Progenitor cell of endocrine pancreas (in vitro differentiated cells): Measurements from ENCODE around the gene LPAR3. TPM values are rescaled to one million over a fixed set of nuclear protein-coding genes. Genes with fewer than 3 reads are reported as not detected.

Experiments used
- DNase-seq: peaks from one replicate; pipeline ENCODE4 v3.0.0; 2021; ENCODE audit warnings: low spot score; ENCODE audit not compliant: unreplicated experiment
- H3K27ac Mint-ChIP-seq: 2 replicates; pipeline ENCODE4 v1.8.0; 2021; ENCODE audit warnings: mild to moderate bottlenecking, moderate library complexity, mixed read lengths
- H3K27me3 Mint-ChIP-seq: 2 replicates; pipeline ENCODE4 v1.8.0; 2021; ENCODE audit warnings: mixed read lengths
- H3K36me3 Mint-ChIP-seq: 2 replicates; pipeline ENCODE4 v1.8.0; 2022; ENCODE audit warnings: mixed read lengths; ENCODE audit not compliant: insufficient read depth
- H3K4me1 Mint-ChIP-seq: 2 replicates; pipeline ENCODE4 v1.8.0; 2021; ENCODE audit warnings: low read depth, mixed read lengths
- H3K4me3 Mint-ChIP-seq: 2 replicates; pipeline ENCODE4 v1.8.0; 2021; ENCODE audit warnings: low read depth, mild to moderate bottlenecking, moderate library complexity, mixed read lengths
- H3K9me3 Mint-ChIP-seq: 2 replicates; pipeline ENCODE4 v1.8.0; 2021; ENCODE audit warnings: low read depth, mixed read lengths
- total RNA-seq: library from RNA; stranded (reverse); gene quantifications from 2 replicates; pipeline ENCODE4 v1.2.1, GENCODE V29; 2021
- TF ChIP-seq, protein P1 (sequence below): fragments of 200-600 bp; sonication (generic); IDR thresholded peaks from one replicate; pipeline ENCODE4 v1.5.0; 2021; ENCODE audit warnings: antibody characterized with exemption, mild to moderate bottlenecking; ENCODE audit not compliant: unreplicated experiment

The LPAR3 gene
- total RNA-seq, 1 donor from 2014 or later: 5.1 TPM

DNA sequence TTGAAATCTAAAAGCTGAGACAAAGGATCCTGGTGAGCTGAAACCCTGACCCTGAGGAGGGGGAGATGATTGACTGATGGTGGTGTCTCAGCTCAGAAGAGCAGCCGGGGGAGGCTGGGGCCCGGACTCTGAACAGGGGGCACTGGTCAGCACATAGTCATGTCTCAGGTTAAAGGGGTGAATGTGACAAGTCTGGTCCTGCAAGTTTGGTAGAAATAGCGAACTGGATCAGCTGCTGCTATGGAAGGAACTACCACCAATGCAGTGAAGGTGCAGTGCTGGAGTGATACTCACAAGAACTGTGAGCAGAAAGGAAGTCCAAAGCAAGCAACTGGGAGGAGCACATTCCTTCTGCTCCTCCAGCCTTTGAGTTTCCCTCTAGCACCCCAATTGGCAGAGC is 104.0 kb downstream of the LPAR3 start:
- TF ChIP-seq, protein P1, sequence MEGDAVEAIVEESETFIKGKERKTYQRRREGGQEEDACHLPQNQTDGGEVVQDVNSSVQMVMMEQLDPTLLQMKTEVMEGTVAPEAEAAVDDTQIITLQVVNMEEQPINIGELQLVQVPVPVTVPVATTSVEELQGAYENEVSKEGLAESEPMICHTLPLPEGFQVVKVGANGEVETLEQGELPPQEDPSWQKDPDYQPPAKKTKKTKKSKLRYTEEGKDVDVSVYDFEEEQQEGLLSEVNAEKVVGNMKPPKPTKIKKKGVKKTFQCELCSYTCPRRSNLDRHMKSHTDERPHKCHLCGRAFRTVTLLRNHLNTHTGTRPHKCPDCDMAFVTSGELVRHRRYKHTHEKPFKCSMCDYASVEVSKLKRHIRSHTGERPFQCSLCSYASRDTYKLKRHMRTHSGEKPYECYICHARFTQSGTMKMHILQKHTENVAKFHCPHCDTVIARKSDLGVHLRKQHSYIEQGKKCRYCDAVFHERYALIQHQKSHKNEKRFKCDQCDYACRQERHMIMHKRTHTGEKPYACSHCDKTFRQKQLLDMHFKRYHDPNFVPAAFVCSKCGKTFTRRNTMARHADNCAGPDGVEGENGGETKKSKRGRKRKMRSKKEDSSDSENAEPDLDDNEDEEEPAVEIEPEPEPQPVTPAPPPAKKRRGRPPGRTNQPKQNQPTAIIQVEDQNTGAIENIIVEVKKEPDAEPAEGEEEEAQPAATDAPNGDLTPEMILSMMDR: no peak
- Mint-ChIP-seq H3K4me3 (no peak overlapping the region), H3K27ac (no peak overlapping the region), H3K27me3 (peaks cover 3% of the 10 kb centered on the region), H3K4me1 (no peaks in the 10 kb centered on the region), H3K36me3 (no peaks in the 10 kb centered on the region), H3K9me3 (peaks cover 3% of the 10 kb centered on the region)
- no peak for DNase-seq

DNA sequence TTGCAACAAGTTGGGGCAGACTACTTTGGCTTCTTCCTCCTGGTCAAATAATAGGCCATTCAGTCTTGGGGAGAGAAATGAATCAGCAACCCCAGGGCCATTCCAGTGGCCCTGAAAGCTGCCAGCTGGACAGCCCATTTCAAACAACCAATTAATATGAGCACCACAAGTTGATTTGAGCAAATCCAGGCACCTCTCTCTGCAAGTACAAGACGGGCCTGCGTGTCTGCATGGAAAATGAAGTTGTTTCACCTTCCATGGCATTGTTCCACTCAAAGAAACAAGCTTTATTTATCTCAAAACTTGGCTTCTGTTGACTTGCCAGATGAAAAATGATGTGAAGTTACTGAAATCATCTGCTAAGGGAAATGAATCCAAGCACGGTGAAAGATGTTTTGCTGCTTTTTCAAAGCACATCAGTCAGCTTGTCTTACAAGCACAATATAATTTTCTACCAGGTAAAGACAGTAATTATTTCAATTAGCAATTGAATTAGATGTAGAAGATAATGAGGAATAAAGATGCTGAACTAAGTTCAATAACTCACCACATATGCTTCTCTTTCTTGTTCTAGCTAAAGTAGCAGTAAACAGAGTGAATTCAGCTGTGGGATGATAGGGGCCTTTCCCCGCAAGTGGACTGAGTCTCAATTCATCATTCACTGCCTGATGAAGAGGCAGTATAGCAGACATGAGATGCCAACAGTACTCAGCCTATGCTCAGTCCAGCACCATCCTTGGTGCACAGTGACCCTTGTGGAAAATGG is 107.6 kb downstream of the LPAR3 start:
- H3K4me1 Mint-ChIP-seq: no peaks in the 10 kb centered on the region

DNA sequence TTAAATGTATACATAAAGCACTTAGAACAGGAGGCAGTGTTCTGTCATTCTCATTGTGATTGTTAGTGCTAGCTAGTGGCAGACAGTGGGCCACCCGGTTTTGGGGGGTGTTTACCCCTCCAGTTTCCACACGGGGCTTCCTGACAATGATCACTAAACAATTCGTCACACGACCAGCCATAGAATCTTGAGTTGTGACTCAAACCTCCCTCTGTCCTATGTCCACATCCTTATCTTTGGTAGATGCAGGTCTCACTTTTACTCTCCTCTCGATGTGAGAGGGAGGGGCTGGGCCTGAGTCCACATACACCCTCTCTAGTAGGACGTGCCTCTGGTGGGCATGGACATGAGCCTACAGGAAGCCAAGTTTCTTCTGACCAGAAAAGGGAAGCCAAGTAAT is 110.1 kb downstream of the LPAR3 start:
- Mint-ChIP-seq H3K4me3 (no peak overlapping the region), H3K27ac (no peak overlapping the region), H3K27me3 (peaks cover 9% of the 10 kb centered on the region), H3K9me3 (no peaks in the 10 kb centered on the region), H3K36me3 (no peaks in the 10 kb centered on the region), H3K4me1 (no peaks in the 10 kb centered on the region)
- DNase-seq: no peak
- TF ChIP-seq, protein P1: no peak

More for the DNA sequence above, 107.6 kb downstream of the LPAR3 start:
- TF ChIP-seq, protein P1: no peak
- Mint-ChIP-seq H3K27me3 (peaks cover 12% of the 10 kb centered on the region), H3K27ac (no peak overlapping the region), H3K9me3 (no peaks in the 10 kb centered on the region), H3K36me3 (no peaks in the 10 kb centered on the region), H3K4me3 (no peak overlapping the region)
- DNase-seq: no peak

DNA sequence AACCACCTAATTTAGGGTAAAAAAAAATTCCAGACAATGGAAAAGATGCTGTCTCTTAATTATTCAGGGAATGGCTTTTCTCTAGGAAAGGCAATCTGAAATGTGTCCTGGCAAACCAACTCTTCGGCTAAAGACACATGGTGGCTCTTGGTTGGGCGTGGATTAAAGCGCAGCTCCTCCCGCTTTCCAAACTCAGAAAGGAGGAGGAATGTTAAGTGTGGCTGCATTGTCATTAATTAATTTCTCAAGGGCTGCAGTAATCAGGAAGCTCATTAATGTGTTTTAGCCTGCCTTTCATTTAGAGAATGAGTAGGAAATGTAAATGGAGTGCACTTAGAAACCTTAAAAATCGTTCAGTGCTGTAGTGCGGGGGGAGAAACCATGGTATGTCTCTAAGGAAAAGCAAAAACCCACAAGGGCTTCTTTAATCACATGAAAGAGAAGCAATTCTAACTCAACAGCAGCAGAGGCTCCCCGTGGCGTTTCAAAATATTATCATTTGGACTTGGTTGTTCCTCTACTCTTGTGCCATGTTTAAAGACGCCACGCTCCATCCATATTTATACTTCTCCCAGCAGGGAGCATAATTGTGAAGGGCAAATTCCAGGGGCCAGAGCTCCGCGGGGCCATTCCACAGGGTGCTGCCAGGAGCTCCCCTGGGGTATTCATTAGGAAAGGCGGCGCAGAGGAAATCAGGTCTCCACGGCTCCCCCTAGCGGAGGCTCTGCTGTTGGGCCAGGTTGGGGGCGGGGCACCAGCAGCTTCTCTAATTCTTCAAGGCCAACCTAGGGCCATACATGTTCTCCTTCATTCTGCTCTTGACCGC is 110.8 kb downstream of the LPAR3 start:
- Mint-ChIP-seq H3K36me3 (no peaks in the 10 kb centered on the region), H3K4me3 (no peak overlapping the region), H3K4me1 (no peaks in the 10 kb centered on the region), H3K27me3 (peaks cover 9% of the 10 kb centered on the region), H3K27ac (no peak overlapping the region), H3K9me3 (no peaks in the 10 kb centered on the region)
- peak; percentile 43 for DNase-seq
- TF ChIP-seq, protein P1: peak; percentile 67

DNA sequence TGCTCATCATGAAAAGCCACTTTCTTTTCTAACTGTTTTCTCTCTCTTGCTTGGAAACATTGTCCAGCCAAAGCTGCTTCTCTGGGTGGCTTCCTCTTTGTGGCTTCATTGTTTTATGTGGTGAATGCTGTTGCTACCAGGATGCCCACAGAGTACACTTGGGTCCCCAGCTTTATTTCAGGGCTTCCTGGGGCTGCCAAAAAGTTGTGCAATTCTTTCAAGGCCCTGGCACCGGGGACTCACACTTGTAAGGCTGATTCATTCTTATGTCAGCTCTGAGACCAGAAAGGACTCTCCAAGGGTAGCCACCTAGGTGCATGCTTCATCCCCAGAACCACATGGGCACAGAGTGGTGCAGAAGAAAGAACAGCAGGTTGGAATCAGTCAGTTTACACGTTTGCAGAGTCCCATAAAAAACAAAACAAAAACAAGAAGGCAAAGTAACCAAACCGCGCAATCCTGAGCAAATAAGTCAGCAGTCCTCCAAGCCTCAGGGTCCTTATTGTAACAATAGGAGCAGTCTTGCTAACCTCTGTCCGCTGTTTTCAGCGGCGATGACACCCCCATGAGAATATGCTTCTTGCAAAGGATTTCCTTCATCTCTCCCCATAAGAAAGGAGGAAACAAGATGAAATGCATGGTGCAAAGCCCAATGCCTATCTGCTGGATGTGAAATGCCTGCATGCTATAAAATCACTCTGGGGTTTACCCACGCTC is 112.8 kb downstream of the LPAR3 start:
- no peak overlapping the region for H3K4me3 Mint-ChIP-seq
- H3K36me3 Mint-ChIP-seq: no peaks in the 10 kb centered on the region
- H3K27me3 Mint-ChIP-seq: peaks cover 9% of the 10 kb centered on the region
- H3K4me1 Mint-ChIP-seq: no peaks in the 10 kb centered on the region
- no peaks in the 10 kb centered on the region for H3K9me3 Mint-ChIP-seq
- DNase-seq: no peak
- TF ChIP-seq, protein P1: no peak
- H3K27ac Mint-ChIP-seq: no peak overlapping the region
